Measurements from ENCODE around the gene TENM4.
A peak's percentile ranks its signal among the peaks of the same experiment; 100 is the strongest.

Gene TENM4

DNA sequence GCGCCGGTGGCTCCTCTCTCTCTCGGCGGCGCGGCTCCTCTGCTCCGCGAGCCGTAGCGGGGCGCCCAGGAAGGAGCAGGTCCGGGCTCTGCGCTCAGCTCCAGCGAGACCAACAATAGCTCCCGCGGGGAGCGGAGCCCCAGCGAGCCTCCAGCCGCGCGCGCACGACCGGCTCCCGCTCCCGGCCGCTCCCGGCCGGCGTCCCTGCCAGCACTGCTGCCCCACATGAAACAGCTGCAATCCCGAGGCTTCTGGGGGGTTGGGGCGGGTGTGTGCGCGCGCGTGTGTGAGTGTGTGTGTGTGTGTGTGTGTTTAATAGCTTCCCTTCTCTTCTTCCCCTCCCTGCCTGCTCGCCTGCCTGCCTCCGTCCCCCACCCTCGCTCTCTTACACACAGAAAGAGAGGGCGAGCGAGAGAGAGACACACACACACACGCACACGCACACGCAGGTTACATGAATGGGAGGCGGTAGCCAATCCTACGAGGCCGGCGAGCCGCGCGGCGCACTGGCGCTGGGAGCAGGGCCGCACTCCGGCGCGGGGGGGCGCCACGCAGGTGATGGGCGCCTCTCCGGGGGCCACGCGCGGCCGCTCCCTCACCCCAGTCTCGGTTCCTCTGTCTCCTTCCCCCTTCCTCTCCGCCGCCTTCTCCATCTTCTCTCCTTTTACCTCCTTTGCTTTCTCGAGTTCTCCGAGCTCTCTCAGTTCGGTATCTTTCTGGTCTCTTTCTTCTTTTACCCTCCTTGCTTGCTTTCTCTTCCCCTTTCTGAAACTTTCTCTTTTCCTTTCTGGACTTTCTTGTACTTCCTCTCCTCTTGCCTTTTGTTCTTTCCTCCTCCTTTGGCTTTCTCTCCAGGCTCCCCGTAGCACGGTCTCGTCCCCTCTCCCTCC lies at the start of gene TENM4:
Gene TENM4, minus strand, starts transcription at position 460 of the 890 bp plus-strand sequence. CDS start 371,086 bp downstream, outside the sequence.
- DNase-seq (ENCODE audit: low read depth), result no peak

DNA sequence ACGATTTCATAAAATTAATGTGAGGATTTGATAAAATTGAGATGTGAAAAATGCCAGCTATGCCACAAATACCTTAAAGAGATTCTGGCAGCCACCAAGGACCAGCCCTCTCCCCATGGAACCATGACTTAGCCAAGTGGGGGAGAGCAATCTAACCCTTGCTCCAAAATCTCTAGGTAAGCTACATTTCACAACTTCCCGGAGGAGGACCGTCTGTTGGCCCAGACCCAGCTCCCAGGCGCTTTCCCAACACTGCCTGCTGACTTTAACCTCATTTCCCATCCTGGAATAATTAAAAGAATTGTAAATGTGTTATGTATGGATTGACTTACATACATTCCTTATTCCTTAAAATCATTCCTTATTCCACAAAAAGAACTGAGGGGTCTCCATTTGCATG lies 47.5 kb upstream of the TENM4 start:
- no peak for DNase-seq (ENCODE audit: low read depth)

DNA sequence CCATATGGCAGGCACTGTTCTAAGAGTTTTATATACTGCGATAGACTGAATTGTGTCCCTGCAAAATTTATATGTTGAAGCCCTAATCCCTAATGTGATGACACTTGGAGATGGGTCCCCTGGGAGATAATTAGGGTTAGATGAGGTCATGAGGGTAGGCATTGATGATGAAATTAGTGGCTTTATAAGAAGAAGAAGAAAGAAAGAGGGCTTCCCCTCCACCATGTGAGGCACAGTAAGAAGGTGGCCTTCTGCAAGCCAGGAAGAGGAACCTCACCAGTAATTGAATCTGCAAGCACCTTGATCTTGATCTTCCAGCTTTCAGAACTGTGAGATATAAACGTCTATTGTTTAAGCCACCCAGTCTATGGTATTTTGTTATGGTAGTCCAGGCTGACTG lies 46.6 kb upstream of the TENM4 start:
- DNase-seq (ENCODE audit: low read depth), result no peak

DNA sequence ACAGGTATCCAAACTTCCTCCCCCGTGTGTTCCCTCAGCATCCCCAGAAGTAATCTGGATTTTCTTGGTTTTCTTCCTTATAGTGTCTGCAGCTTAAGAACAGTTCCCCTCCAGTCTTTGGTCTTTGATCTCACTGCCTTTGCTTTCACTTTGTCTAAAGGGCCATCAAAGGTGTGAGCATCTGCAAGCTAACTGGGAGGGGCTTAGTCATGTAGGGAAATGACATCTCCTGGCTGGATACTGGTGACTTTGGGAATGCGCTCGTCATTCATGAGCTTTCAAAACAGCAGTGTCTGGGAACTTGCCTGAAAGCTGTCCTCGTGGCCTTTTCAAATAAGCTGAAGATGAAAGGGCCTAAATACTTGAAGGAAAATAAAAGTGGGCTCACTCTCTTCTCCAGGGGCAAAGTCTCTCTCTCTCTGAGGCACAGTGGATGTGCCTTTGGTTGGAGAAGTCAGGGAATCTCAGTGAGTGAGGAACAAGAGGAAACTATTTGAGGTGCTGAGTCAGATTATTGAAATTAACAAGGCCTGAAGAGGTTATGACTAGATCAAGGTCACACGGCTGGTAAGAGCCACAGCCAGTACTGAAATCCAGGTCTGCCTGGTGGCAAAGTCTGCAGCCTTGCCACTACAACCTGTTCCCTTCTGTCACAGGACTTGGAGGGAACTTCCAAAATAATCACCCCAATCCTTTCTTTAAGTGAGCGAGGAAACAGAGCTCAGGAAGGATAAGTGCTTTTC lies 45.6 kb upstream of the TENM4 start:
- no peak for DNase-seq (ENCODE audit: low read depth)

DNA sequence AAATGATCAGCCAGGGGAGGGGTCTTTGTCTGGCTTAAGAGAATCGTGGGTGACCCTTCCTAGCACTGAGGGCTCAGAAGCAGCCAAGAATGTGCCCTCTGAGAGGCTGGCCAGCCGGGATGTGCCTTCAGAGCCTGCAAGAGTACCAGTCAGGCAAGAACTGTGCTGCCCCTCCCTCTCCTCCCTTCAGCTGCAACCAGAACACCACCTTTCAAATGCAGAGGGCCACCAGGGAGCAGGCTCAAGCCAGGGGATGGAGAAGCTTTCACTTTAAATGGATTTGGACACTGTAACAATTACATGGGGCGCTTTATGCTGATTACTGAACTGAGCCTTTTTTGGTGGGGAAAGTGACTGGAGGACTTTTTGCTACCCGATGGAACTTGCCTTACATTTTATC lies 44.9 kb upstream of the TENM4 start:
- no peak for DNase-seq (ENCODE audit: low read depth)

DNA sequence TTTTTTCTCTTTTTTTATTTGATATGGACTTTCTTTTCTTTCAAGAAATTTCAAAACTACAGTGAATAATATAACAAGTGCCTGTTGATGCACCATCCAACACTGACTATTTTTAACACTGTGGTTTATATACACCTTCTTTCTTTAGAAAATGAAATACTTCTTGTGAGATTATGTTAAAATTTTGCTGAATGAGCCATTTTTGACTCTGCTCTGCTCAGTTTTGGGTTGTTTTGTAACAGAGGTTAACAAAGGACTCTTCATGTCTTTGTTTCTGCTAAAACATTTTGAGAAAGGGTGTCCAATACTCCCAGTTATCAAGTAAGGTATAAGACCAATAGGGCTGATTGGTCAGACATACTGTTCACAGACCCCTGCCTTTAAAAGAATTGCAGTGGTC lies 44.0 kb upstream of the TENM4 start:
- DNase-seq (ENCODE audit: low read depth), result no peak

DNA sequence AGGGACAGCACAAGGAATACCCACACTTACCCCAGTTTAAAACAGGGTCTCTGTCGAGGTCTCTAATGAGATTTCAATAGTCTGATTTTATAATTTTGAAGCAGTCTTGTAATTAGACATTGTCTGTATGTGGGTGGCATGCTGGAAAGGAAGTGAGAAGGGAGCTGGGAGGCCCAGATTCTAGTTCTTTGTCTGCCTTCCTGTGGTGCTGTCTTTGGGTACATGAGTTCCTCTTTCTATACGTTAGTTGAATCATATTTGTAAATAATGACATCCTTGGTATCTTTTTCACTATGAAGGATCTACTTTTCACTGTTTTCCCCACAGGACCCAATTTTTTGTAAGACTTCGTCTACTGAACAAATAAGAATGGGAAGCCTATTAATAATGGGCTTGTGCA lies 42.0 kb upstream of the TENM4 start:
- DNase-seq (ENCODE audit: low read depth), result no peak

DNA sequence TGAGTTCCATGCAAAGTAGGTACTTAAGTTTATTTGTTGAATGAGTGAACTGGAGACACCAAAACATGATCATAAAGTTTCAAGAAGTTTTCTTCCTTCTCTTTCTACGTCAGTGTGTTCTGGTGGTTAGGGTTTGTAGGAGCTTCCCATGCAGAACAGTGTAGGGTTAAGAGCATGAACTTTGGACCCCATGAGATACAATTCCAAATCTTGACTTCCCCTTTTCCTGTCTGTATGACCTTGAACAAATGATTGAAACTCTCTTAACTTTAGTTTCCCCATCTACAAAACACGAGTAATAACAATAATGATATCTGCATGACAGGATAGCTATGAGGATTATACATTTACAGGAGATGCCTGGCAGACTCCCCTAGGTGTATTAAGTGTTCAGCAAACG lies 41.0 kb upstream of the TENM4 start:
- no peak for DNase-seq (ENCODE audit: low read depth)

DNA sequence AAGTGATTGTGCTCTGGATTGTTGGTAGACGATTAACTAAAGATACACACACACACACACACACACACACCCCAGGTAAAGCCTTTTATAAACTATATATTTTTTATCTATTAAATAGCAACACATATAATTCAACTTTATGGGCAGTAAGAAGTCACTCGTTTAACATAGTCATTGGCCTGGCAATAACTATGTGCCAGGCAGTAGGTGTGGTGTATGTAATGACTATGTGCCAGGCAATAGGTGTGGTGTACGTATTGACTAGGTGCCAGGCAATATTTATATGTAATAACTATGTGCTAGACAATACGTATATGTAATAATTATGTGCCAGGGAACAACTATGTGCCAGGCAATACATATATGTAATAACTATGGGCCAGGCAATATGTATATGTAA lies 40.0 kb upstream of the TENM4 start:
- no peak for DNase-seq (ENCODE audit: low read depth)

DNA sequence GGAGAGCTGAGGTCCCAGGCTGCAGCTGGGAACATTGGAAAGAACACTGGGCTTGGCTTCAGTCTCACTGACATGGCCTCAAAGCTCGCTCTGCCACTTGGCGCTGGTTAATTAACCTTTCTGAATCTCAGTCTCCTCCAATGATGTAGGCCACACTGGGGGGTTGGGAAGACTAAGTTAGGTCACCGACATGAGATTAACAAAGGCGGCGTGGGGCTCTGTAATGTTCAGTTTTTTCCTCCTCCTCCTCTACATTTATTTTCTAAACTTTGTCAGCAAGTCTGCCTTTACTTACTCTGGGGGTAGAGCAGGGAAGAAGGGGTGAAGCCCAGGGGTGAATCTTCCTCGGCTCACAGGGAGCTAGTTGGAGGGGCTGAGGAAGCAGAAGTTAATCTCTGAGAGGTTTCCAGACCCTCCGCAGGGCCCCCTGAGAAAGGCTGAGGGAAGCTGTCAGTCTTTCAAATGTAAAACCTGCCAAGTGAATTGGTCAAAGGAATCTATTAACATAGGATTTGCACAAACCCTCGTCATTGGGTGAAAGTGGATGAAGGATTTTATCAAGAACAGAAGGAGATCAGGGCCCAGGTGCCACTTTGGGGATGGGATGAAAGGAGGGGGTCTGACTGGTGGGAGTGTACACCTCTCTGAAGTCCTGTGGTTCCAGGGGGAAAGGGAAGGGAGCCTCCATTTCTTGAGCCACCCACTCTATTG lies 32.1 kb upstream of the TENM4 start:
- no peak for DNase-seq (ENCODE audit: low read depth)

DNA sequence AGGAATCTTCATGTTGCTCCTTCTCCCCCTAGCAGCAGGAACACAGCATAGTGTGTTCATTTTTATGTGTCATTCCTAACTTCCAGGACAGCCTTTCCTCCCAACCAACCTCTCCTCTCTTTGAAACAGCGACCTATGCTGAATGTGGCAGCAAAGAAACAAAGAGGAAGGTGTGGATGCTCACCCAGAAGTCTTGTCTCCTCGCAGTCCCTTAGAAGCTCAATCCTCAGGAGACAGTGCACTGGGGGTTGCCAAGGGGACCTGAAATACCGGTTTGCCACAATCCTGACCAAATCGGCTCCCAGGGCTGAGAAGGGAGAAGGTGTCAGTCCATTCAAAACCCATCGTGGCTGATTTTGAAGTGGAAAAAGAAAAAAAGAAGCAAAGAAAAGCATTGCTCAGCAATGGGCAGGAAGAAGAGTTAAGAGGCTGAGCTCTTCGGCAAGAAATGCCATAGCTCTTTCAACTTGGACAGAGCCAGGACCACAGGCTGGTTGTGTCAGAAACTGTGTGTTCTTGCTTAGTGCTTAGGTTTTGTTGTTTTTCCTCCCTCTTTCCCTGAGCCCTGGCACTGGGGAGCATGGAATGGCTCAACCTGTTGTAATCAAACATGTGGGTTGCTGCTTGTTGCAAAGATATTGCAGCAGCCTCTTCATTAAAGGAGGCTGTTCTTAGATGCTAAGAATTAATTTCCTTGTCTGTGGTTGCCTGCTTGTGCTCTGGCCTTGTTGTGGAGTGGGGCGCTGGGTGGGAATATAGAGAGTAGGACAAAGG lies 30.4 kb upstream of the TENM4 start:
- no peak for DNase-seq (ENCODE audit: low read depth)

DNA sequence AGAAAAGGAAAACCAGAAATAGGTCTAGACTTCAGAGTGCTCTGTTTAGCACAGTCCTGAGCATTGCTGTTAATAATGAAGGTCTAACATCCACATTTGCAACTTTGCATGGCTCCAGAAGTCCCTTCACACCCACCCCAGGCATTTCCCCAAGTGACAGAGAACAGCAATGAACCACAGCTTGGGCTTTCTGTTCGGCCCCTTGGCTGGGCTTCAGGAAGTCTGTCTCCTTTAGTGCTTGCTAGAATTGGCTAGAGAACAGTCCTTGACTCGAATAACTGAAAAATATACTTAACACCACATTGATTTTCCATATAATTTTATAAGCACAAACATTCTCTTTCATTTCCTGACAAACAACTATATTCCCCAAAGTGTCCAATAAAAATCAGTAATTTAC lies 29.3 kb upstream of the TENM4 start:
- DNase-seq (ENCODE audit: low read depth), result no peak

DNA sequence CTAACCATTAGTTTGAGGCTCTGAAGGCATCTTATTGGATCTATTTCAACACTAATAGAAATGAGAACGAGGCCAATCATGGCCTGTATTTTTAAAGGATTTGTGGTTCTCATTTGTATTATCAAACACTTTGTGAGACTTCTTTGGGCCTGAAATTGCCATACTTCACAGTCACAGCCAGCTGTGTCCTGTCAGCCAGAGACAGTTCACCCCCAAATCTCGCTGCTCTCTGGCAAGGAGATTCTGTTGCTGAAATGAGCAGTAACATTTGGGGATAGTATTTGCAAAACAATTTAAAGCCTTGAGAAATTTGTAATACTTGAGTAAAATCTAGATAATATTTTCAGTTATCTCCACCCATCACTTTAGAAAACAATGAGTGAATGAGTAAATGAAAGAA lies 26.9 kb upstream of the TENM4 start:
- DNase-seq (ENCODE audit: low read depth), result no peak

DNA sequence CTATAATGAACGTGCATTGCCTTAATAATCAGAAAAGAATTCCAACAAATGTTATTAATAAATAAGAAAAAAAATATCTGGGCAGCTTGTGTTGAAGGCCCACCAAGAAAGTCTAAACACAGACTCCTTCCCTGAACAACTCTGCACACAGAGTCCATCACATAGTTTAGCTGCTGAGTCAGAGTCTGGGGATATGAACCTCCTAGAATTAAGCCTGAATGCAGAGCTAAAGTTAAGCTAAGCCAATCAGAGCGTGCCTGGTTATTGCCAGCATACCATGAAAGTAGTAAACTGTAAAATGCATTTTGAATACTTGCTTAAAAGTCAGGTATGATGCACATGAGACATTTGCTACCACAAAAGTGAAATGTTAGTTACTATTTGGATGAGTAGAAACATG lies 25.6 kb upstream of the TENM4 start:
- DNase-seq (ENCODE audit: low read depth), result peak; percentile 31

DNA sequence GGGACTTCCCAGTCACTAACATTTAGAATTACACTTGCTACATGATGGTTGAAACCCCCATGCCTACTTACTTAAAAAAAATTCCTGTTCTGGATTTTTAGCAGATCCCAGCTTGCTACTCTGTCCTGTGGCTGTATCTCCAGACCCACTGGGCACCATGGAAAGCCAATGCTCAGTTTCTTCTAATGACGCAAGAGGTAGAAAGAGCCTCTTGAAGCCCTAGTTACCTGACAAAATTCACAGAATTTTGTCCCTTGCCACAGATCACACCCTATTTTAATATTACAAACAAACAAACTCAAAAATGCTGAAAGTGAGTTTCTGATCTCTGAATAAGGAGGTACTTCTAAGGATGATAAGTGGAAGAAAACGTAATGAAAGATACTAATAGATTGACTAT lies 24.3 kb upstream of the TENM4 start:
- no peak for DNase-seq (ENCODE audit: low read depth)

DNA sequence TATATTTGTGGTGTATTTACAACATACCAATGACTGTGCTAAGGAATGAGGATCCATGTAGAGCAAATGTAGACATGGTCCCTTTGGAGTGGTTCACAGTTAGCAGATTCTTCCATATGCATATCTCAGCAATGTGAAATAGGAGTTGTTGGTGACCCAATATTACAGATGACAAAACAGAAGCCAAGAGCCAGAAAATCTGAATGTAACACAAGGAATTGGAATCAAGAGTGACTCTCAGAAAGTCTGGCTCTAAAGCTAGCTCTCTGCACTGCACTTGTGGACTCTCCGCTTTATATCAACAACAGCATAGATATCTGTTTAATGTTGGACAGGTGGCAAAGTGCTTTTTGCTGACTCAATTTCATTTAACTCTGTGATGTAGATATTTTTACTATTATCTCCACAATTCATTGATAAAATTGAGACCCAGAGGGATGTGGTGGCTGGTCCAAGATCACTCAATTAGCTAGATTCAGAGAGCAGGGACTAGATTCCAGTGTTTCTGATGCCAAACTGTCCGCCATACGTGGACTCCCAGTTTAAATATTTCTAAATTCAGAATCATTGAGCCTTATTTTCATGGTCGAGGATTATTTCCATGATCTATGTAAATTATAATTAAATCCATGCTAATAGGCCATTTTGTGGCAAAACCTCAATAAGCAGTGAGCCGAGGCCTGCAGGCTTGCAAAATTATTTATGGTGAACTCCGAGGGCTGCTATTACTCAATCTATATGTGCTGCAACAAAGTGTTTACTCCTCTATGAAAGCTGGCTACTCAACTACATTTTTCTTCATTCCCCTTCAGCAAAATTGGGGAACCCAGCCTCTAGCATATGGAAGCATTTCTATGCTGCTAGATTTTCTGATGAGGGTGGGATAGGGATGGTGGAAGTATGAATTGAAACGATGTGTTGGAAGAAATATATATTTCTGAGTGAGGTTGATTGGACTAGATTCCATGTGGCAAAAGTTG lies 21.1 kb upstream of the TENM4 start:
- DNase-seq (ENCODE audit: low read depth), result no peak

DNA sequence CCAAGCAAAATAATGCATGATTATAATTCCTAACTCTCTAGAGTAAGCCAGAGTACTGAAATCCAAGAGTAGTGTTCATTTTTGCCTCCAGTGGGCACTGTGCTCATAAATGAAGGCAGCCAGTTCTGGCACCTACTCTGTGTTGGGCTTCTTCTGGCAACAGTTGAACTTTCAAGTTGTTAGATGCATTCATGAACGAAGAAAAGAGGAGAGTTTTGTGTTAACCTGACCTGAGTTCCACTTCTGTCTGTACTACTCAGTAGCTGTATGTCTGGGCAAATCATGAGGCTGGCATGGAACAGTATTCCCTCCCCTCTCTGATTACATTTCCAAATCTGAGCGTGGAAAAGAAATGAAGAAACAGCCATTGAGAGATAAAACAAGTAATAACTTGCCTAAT lies 20.3 kb upstream of the TENM4 start:
- no peak for DNase-seq (ENCODE audit: low read depth)

DNA sequence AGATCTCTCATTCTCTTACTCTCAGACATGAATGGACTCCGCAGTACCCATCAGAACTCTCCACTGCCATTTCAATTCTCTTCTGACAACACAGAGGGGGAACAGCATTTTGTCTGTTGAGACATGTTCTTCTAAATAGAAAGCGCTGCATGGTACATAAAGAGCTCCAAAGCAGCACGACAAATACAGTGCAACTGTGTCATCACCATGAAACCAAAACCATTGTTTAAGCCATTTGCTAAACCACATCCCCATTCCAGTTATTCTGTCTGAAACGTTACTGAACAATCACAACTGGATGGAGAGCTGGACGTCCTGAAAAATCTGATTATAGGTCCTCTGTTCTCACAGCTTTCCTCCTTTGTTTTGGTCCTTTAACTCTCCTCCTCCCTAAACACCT lies 17.9 kb upstream of the TENM4 start:
- no peak for DNase-seq (ENCODE audit: low read depth)

DNA sequence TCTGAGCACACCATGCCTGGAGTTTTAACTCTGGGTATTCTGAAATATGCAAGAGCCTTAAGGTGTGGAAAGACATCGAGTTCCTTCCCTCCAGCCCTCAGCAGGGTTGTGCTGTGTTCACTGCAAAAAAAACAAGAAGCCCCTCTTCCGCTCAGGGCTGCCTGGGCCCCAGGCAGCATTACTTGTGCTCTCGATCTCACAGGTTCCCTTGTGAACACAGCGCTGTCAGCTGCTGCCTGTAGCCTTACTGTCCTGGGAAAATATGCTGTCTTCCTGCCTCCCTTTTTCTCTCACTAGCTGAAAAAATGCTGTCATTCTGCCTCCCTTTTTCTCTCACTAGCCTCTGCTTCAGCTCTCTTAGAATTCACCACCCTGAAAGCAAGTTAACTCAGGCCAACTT lies 15.7 kb upstream of the TENM4 start:
- no peak for DNase-seq (ENCODE audit: low read depth)

DNA sequence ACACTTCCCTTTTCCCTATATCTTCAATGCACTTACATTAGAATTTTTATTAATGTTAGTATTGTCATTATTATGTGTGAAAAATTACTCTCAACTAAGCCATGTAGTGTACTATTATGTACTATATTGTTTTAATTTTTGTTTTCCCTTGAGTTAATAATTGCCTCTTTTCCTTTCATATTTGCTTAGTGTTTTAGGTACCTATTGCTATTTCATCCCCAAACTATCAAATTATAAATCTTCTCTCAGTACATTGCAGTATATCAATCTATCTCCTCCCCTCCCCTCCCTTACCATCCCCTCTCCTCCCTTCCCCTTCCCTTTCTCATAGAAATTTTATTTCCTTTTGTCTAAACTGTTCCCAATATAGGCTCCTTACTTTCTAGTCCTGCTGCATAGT lies 12.8 kb upstream of the TENM4 start:
- DNase-seq (ENCODE audit: low read depth), result no peak

DNA sequence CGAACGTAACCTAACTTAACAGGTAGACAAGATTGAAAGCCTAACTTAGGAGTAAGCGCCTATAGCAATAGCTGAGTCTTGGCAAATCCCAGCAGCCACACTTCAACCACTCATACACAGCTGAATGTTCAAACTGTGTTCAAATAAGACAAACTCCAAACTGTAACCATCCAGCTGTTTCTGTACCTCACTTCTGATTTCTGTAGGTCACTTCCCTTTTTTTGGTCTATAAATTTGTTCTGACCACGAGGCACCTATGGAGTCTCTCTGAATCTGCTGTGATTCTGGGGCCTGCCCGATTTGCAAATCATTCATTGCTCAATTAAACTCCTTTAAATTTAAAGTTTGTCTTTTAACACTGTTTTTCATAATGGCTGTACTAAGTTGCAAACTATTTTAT lies 8.2 kb upstream of the TENM4 start:
- DNase-seq (ENCODE audit: low read depth), result no peak
